Measurements from ENCODE around the gene PARD6G.

The PARD6G gene

GRCh38 chr18:80218341-80219227, 28.7 kb downstream of the PARD6G start:
- DNase-seq (ENCODE audit: extremely low spot score, insufficient read length, low read depth): no peak
- FAIRE-seq: no peak

- FAIRE-seq (peak; percentile 90), DNase-seq (ENCODE audit: extremely low spot score, insufficient read length, low read depth) (no peak)
These were observed 34.1 kb downstream of the PARD6G start for GRCh38 chr18:80213182-80213581.

- DNase-seq (ENCODE audit: extremely low spot score, insufficient read length, low read depth): no peak
- FAIRE-seq: peak; percentile 96
These were observed 36.8 kb downstream of the PARD6G start for GRCh38 chr18:80210312-80211083.

- peak; percentile 36 for FAIRE-seq
- no peak for DNase-seq (ENCODE audit: extremely low spot score, insufficient read length, low read depth)
These were observed 38.7 kb downstream of the PARD6G start for GRCh38 chr18:80208620-80209019.

- DNase-seq (ENCODE audit: extremely low spot score, insufficient read length, low read depth) (no peak), FAIRE-seq (no peak)
These were observed 42.0 kb downstream of the PARD6G start for GRCh38 chr18:80205294-80205693.

GRCh38 chr18:80204142-80204541, 43.2 kb downstream of the PARD6G start:
- DNase-seq (ENCODE audit: extremely low spot score, insufficient read length, low read depth) (no peak), FAIRE-seq (peak; percentile 36)

GRCh38 chr18:80203249-80203648, 44.1 kb downstream of the PARD6G start:
- no peak for DNase-seq (ENCODE audit: extremely low spot score, insufficient read length, low read depth)

GRCh38 chr18:80202264-80202998, 44.9 kb downstream of the PARD6G start:
- DNase-seq (ENCODE audit: extremely low spot score, insufficient read length, low read depth) (no peak), FAIRE-seq (peak; percentile 95)

More at GRCh38 chr18:80203249-80203648, 44.1 kb downstream of the PARD6G start:
- FAIRE-seq: no peak

- FAIRE-seq: no peak
- no peak for DNase-seq (ENCODE audit: extremely low spot score, insufficient read length, low read depth)
These were observed 45.6 kb downstream of the PARD6G start for GRCh38 chr18:80201739-80202138.

GRCh38 chr18:80200932-80201672, 46.2 kb downstream of the PARD6G start:
- DNase-seq (ENCODE audit: extremely low spot score, insufficient read length, low read depth): no peak
- FAIRE-seq: no peak

GRCh38 chr18:80200171-80200931, 47.0 kb downstream of the PARD6G start:
- peak; percentile 81 for FAIRE-seq
- DNase-seq (ENCODE audit: extremely low spot score, insufficient read length, low read depth): no peak

GRCh38 chr18:80198994-80199748, 48.1 kb downstream of the PARD6G start:
- FAIRE-seq (no peak), DNase-seq (ENCODE audit: extremely low spot score, insufficient read length, low read depth) (no peak)

GRCh38 chr18:80198391-80198790, 48.9 kb downstream of the PARD6G start:
- FAIRE-seq (no peak), DNase-seq (ENCODE audit: extremely low spot score, insufficient read length, low read depth) (no peak)

GRCh38 chr18:80197528-80197927, 49.8 kb downstream of the PARD6G start:
- DNase-seq (ENCODE audit: extremely low spot score, insufficient read length, low read depth) (no peak), FAIRE-seq (no peak)

GRCh38 chr18:80196528-80197320, 50.6 kb downstream of the PARD6G start:
- FAIRE-seq (no peak), DNase-seq (ENCODE audit: extremely low spot score, insufficient read length, low read depth) (no peak)

- DNase-seq (ENCODE audit: extremely low spot score, insufficient read length, low read depth) (no peak), FAIRE-seq (peak; percentile 72)
These were observed 52.3 kb downstream of the PARD6G start for GRCh38 chr18:80194874-80195570.

GRCh38 chr18:80193701-80194100, 53.6 kb downstream of the PARD6G start:
- FAIRE-seq: no peak
- DNase-seq (ENCODE audit: extremely low spot score, insufficient read length, low read depth): no peak

Measured in GM18507 (cell line).